CD4-positive, alpha-beta T cell (primary cell): ENCODE measurements around the gene ERC2. TPM values are rescaled to one million over a fixed set of nuclear protein-coding genes. Genes with fewer than 3 reads are reported as not detected.

Experiments
- ATAC-seq: fragments of 200-7000 bp; cut with Tn5 transposase; one replicate; pipeline ENCODE4 v1.10.0; 2022; ENCODE audit warnings: mild to moderate bottlenecking; ENCODE audit not compliant: poor library complexity
- CTCF ChIA-PET: fragments of 350-600 bp; sonication (Branson Sonifier 250); formaldehyde crosslinking; loops from one replicate; lab custom pipeline; 2021; ENCODE audit warnings: antibody characterized with exemption, inconsistent platforms; lab: Charles Lee
- POLR2A ChIA-PET: fragments of 350-600 bp; sonication (Branson Sonifier 250); formaldehyde crosslinking; loops from one replicate; lab custom pipeline; 2021; ENCODE audit warnings: antibody characterized with exemption, inconsistent platforms; lab: Charles Lee
- DNase-seq, 14 experiments: peaks; one replicate each; pipeline ENCODE4 v3.0.0-alpha.2; 2013 to 2020; ENCODE audit warnings: mixed read lengths in 2 of 14
- H3K27ac ChIP-seq, 2 donors: one replicate each; pipeline versions ENCODE4 v1.5.1 to v1.7.0; 2013; ENCODE audit warnings: low read length in 2 of 2, low read depth in 1 of 2, mild to moderate bottlenecking in 1 of 2
- H3K27me3 ChIP-seq, 2 experiments: 1 replicate in 1 of 2; 2 replicates in 1 of 2; pipeline versions ENCODE4 v1.6.1 to v1.7.0; 2013; ENCODE audit warnings: low read length in 2 of 2, control low read depth in 1 of 2, mild to moderate bottlenecking in 1 of 2, moderate library complexity in 1 of 2; ENCODE audit not compliant: insufficient read depth in 2 of 2, control insufficient read depth in 1 of 2
- H3K36me3 ChIP-seq: one replicate; pipeline ENCODE4 v1.6.1; 2013; ENCODE audit warnings: low read length, control low read depth; ENCODE audit not compliant: insufficient read depth
- H3K4me1 ChIP-seq: one replicate; pipeline ENCODE4 v1.6.1; 2013; ENCODE audit warnings: low read length, control low read depth; ENCODE audit not compliant: insufficient read depth
- H3K4me3 ChIP-seq: one replicate; pipeline ENCODE4 v1.5.1; 2013; ENCODE audit warnings: mild to moderate bottlenecking, low read length, moderate library complexity
- H3K9me3 ChIP-seq, 2 experiments: 1 replicate in 1 of 2; 2 replicates in 1 of 2; pipeline versions ENCODE4 v1.6.1 to v1.7.0; 2013; ENCODE audit warnings: low read length in 2 of 2, mild to moderate bottlenecking in 2 of 2, control low read depth in 1 of 2, moderate library complexity in 1 of 2; ENCODE audit not compliant: control insufficient read depth in 1 of 2, insufficient read depth in 1 of 2
- H3K27ac Mint-ChIP-seq: one replicate; pipeline ENCODE4 v1.8.0; 2020; ENCODE audit warnings: mixed read lengths
- H3K27me3 Mint-ChIP-seq: one replicate; pipeline ENCODE4 v1.8.0; 2021; ENCODE audit warnings: mixed read lengths
- H3K36me3 Mint-ChIP-seq: one replicate; pipeline ENCODE4 v1.8.0; 2021; ENCODE audit warnings: low read depth, mixed read lengths
- H3K4me1 Mint-ChIP-seq: one replicate; pipeline ENCODE4 v1.8.0; 2021; ENCODE audit warnings: low read depth, mixed read lengths
- H3K4me3 Mint-ChIP-seq: one replicate; pipeline ENCODE4 v1.8.0; 2020; ENCODE audit warnings: mild to moderate bottlenecking, mixed read lengths
- H3K9me3 Mint-ChIP-seq: one replicate; pipeline ENCODE4 v1.8.0; 2020; ENCODE audit warnings: mixed read lengths
- intact Hi-C, 2 experiments: fragments of 100-400 bp; cut with DNase I in 1 of 2; cut with micrococcal nuclease in 1 of 2; formaldehyde crosslinking; loops; one replicate each; pipeline versions ENCODE4 v1.15.1 to v1.9.0; 2023 to 2025; cut with DNase I, micrococcal nuclease
- total RNA-seq, 174 experiments: library from RNA in 2 of 174; stranded (reverse) in 2 of 174; gene quantifications; one replicate each; pipeline ENCODE4 v1.2.3 and lab custom pipeline; 2021 to 2026
- TF ChIP-seq, protein P1 (sequence below): fragments of 200-600 bp; IDR thresholded peaks from one replicate; pipeline ENCODE4 v1.8.0; 2022; ENCODE audit warnings: antibody characterized with exemption, mild to moderate bottlenecking

ERC2 gene
- total RNA-seq, 2 experiments from 2014 or later = not detected

DNA sequence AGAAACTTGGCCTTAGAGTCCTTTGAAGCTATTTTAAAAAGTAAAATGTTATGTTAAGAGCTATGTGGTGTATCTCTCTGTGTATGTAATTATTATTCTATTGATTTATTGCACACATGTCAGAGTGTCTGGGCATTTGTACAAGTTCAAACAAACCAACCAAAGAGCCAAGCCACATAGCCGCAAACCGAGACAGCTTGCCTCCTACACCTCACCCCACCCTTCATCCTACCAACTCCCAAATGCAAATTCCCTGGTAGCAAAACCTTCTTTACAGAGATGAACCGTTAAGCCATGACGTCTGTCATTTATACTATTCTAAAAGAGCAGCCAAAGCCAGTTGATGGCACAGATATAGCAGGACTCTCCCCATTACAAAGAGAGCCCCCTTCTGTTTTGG, 332.3 kb downstream of the ERC2 start:
- no peaks in the 10 kb centered on the region for H3K4me1 ChIP-seq
- ChIA-PET POLR2A (no interaction called here), CTCF (interaction anchor here (0.6 kb wide), 1 partner anchor 93 kb away, joined by 3 read pairs; no protein-coding TSS in a partner anchor)
- no peak overlapping the region for H3K27ac ChIP-seq
- H3K9me3 ChIP-seq = no peaks in the 10 kb centered on the region
- TF ChIP-seq, protein P1, sequence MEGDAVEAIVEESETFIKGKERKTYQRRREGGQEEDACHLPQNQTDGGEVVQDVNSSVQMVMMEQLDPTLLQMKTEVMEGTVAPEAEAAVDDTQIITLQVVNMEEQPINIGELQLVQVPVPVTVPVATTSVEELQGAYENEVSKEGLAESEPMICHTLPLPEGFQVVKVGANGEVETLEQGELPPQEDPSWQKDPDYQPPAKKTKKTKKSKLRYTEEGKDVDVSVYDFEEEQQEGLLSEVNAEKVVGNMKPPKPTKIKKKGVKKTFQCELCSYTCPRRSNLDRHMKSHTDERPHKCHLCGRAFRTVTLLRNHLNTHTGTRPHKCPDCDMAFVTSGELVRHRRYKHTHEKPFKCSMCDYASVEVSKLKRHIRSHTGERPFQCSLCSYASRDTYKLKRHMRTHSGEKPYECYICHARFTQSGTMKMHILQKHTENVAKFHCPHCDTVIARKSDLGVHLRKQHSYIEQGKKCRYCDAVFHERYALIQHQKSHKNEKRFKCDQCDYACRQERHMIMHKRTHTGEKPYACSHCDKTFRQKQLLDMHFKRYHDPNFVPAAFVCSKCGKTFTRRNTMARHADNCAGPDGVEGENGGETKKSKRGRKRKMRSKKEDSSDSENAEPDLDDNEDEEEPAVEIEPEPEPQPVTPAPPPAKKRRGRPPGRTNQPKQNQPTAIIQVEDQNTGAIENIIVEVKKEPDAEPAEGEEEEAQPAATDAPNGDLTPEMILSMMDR = no peak
- H3K36me3 Mint-ChIP-seq = no peaks in the 10 kb centered on the region
- no peaks in the 10 kb centered on the region for H3K4me1 Mint-ChIP-seq
- H3K4me3 ChIP-seq = no peak overlapping the region
- no peaks in the 10 kb centered on the region for H3K27me3 ChIP-seq
- H3K36me3 ChIP-seq = no peaks in the 10 kb centered on the region
- no peak overlapping the region for H3K27ac Mint-ChIP-seq
- intact Hi-C loops = no loop called here
- ATAC-seq = no peak
- no peaks in the 10 kb centered on the region for H3K9me3 Mint-ChIP-seq
- H3K27me3 Mint-ChIP-seq = peaks cover under 1% of the 10 kb centered on the region
- H3K4me3 Mint-ChIP-seq = no peak overlapping the region
- DNase-seq = no peak

- TF ChIP-seq, protein P1 = no peak
- ChIA-PET POLR2A (no interaction called here), CTCF (interaction anchor here (0.6 kb wide), 1 partner anchor 372 kb away, joined by 3 read pairs; no protein-coding TSS in a partner anchor)
Measured at GRCh38 chr3:56133423-56133822, 334.8 kb downstream of the ERC2 start.

GRCh38 chr3:56132762-56133161, 335.5 kb downstream of the ERC2 start:
- Histone ChIP-seq H3K27me3 (no peaks in the 10 kb centered on the region), H3K27ac (no peak overlapping the region), H3K9me3 (no peaks in the 10 kb centered on the region), H3K36me3 (no peaks in the 10 kb centered on the region), H3K4me1 (no peaks in the 10 kb centered on the region), H3K4me3 (no peak overlapping the region)
- CTCF ChIA-PET = no interaction called here
- peaks cover 4% of the 10 kb centered on the region for H3K27me3 Mint-ChIP-seq
- intact Hi-C loops = no loop called here
- no peaks in the 10 kb centered on the region for H3K4me1 Mint-ChIP-seq
- H3K36me3 Mint-ChIP-seq = no peaks in the 10 kb centered on the region
- no peak overlapping the region for H3K4me3 Mint-ChIP-seq
- POLR2A ChIA-PET = no interaction called here
- TF ChIP-seq, protein P1 = no peak
- DNase-seq = no peak
- ATAC-seq = no peak
- no peak overlapping the region for H3K27ac Mint-ChIP-seq
- no peaks in the 10 kb centered on the region for H3K9me3 Mint-ChIP-seq

More at GRCh38 chr3:56133423-56133822, 334.8 kb downstream of the ERC2 start:
- intact Hi-C loops = no loop called here
- H3K4me1 ChIP-seq = no peaks in the 10 kb centered on the region
- peaks cover 4% of the 10 kb centered on the region for H3K27me3 Mint-ChIP-seq
- H3K4me3 Mint-ChIP-seq = no peak overlapping the region
- H3K36me3 ChIP-seq = no peaks in the 10 kb centered on the region
- no peaks in the 10 kb centered on the region for H3K9me3 ChIP-seq
- H3K4me3 ChIP-seq = no peak overlapping the region
- no peak overlapping the region for H3K27ac ChIP-seq
- no peaks in the 10 kb centered on the region for H3K4me1 Mint-ChIP-seq
- no peaks in the 10 kb centered on the region for H3K27me3 ChIP-seq
- H3K27ac Mint-ChIP-seq = no peak overlapping the region
- H3K9me3 Mint-ChIP-seq = no peaks in the 10 kb centered on the region
- H3K36me3 Mint-ChIP-seq = no peaks in the 10 kb centered on the region
- DNase-seq (no peak), ATAC-seq (no peak)
